NCI-H460 (cell line): ENCODE results near the gene EPHB1. TPM values are rescaled to one million over a fixed set of nuclear protein-coding genes. Genes with fewer than 3 reads are reported as not detected.
"Not testable (repeated sequence)": the region's sequence is repeated elsewhere in the genome, so short reads cannot be mapped to it uniquely, and the experiment has no call there.

Experiments used
- DNase-seq: peaks from one replicate; pipeline ENCODE4 v3.0.0-alpha.2; 2016; ENCODE audit warnings: low read depth; ENCODE audit errors: extremely low read depth
- total RNA-seq: library from RNA; depleted of rRNA; stranded (reverse); fragments of >200 nt; shearing (Covaris generic); gene quantifications from 2 replicates; pipeline ENCODE4 v1.2.3, GENCODE V29; 2014

The EPHB1 gene
- total RNA-seq, 1 experiment from 2014 or later, result 0.05 TPM

GRCh38 chr3:135224815-135225362, 429.8 kb downstream of the EPHB1 start:
- DNase-seq, result no peak

- no peak for DNase-seq
Observed at GRCh38 chr3:135226057-135226456, 431.0 kb downstream of the EPHB1 start.

GRCh38 chr3:135228201-135228600, 433.1 kb downstream of the EPHB1 start:
- DNase-seq, result no peak

GRCh38 chr3:135229018-135229495, 434.0 kb downstream of the EPHB1 start:
- no peak for DNase-seq

GRCh38 chr3:135231737-135232136, 436.7 kb downstream of the EPHB1 start:
- no peak for DNase-seq

- DNase-seq, result no peak
Observed at GRCh38 chr3:135232226-135232625, 437.2 kb downstream of the EPHB1 start.

- DNase-seq, result not testable (repeated sequence)
Observed at GRCh38 chr3:135233476-135233875, 438.4 kb downstream of the EPHB1 start.

GRCh38 chr3:135235541-135235940, 440.5 kb downstream of the EPHB1 start:
- no peak for DNase-seq

GRCh38 chr3:135237371-135238143, 442.5 kb downstream of the EPHB1 start:
- no peak for DNase-seq

GRCh38 chr3:135238236-135238830, 443.3 kb downstream of the EPHB1 start:
- DNase-seq, result no peak

- DNase-seq, result no peak
Observed at GRCh38 chr3:135238871-135239614, 444.0 kb downstream of the EPHB1 start.

- DNase-seq, result no peak
Observed at GRCh38 chr3:135239615-135239884, 444.5 kb downstream of the EPHB1 start.

- no peak for DNase-seq
Observed at GRCh38 chr3:135240426-135240825, 445.4 kb downstream of the EPHB1 start.

- DNase-seq, result no peak
Observed at GRCh38 chr3:135242285-135242684, 447.2 kb downstream of the EPHB1 start.

GRCh38 chr3:135243616-135244015, 448.6 kb downstream of the EPHB1 start:
- no peak for DNase-seq

GRCh38 chr3:135246027-135246426, 451.0 kb downstream of the EPHB1 start:
- DNase-seq, result no peak

GRCh38 chr3:135248213-135248612, 453.2 kb downstream of the EPHB1 start:
- no peak for DNase-seq

- no peak for DNase-seq
Observed at GRCh38 chr3:135249186-135249585, 454.1 kb downstream of the EPHB1 start.

GRCh38 chr3:135258916-135259315, 463.9 kb downstream of the EPHB1 start:
- DNase-seq, result no peak

- no peak for DNase-seq
Observed at GRCh38 chr3:135260025-135260424, 465.0 kb downstream of the EPHB1 start.

- no peak for DNase-seq
Observed at GRCh38 chr3:135261214-135261775, 466.2 kb downstream of the EPHB1 start.
